HEK293T (cell line): Measurements from ENCODE around the gene LRMDA.

Source experiments
- L3MBTL2 ChIP-seq: fragments of 450-650 bp; conservative IDR thresholded peaks from 2 replicates; pipeline ENCODE4 v1.6.1; 2016; ENCODE audit warnings: mild to moderate bottlenecking
- SP1 ChIP-seq: fragments of 450-650 bp; IDR thresholded peaks from 2 replicates; pipeline ENCODE4 v1.6.1; 2017
- SUZ12 ChIP-seq: fragments of 450-650 bp; IDR thresholded peaks from 2 replicates; pipeline ENCODE4 v1.6.1; 2016; ENCODE audit warnings: mild to moderate bottlenecking
- TARDBP ChIP-seq: fragments of 450-650 bp; IDR thresholded peaks from 2 replicates; pipeline ENCODE4 v1.6.1; 2016

DNA sequence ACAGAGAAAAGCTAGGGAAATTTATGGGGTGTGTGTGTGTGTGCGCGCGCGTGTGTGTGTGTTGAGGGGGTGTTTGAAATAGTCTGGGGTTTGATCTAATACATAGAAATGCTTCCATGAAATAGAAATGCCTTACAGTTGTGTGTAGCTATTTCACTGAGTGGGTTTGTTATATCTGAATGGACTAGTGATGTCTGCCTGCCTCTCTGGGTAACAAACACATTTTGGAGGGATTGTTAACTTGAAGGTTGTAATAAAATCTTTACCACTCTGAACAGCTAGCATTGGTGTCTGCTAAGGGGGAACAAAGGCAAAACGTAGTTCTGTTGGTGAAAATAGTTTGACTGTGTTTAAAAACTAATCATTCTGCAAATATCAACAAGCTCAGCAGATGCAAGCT is 509.3 kb downstream of the LRMDA start:
- no peak for TF ChIP-seq TARDBP
- TF ChIP-seq SUZ12 = no peak
- no peak for TF ChIP-seq SP1
- TF ChIP-seq L3MBTL2 = no peak
